GM23338 (cell line): ENCODE data around the gene RABL6.

Experiments
- CREB1 ChIP-seq: fragments of 250-450 bp; sonication (Bioruptor Pico); IDR thresholded peaks from 2 replicates; pipeline ENCODE4 v1.5.0; 2020; ENCODE audit warnings: low read depth, mild to moderate bottlenecking, moderate library complexity
- CTCF ChIP-seq, 2 experiments: fragments of 200-600 bp in 1 of 2; sonication (generic) in 1 of 2; conservative IDR thresholded peaks; 2 replicates each; pipeline versions ENCODE4 v1.5.1 to v1.6.1; 2016 to 2017; ENCODE audit warnings: antibody characterized with exemption in 2 of 2, low read depth in 2 of 2, mild to moderate bottlenecking in 2 of 2, moderate library complexity in 1 of 2
- EZH2 ChIP-seq: fragments of 200-600 bp; sonication (generic); IDR thresholded peaks from one replicate; pipeline ENCODE4 v1.8.0; 2017; ENCODE audit warnings: antibody characterized with exemption, mild to moderate bottlenecking, low read depth; ENCODE audit not compliant: unreplicated experiment
- EZH2phosphoT487 ChIP-seq: fragments of 200-600 bp; sonication (generic); IDR thresholded peaks from one replicate; pipeline ENCODE4 v1.8.1; 2018; ENCODE audit warnings: antibody characterized with exemption; ENCODE audit not compliant: unreplicated experiment
- POLR2AphosphoS5 ChIP-seq: IDR thresholded peaks from 2 replicates; pipeline ENCODE4 v1.6.1; 2016; ENCODE audit warnings: antibody characterized with exemption, low read depth
- REST ChIP-seq: IDR thresholded peaks from one replicate; pipeline ENCODE4 v1.6.1; 2018; ENCODE audit warnings: antibody characterized with exemption; ENCODE audit not compliant: unreplicated experiment
- STAT1 ChIP-seq: IDR thresholded peaks from one replicate; pipeline ENCODE4 v1.6.1; 2016; ENCODE audit warnings: antibody characterized with exemption; ENCODE audit not compliant: unreplicated experiment
- ZNF331 ChIP-seq: fragments of 250-450 bp; sonication (Bioruptor Pico); IDR thresholded peaks from 2 replicates; pipeline ENCODE4 v1.5.0; 2020; ENCODE audit warnings: low read depth, mild to moderate bottlenecking, moderate library complexity

GRCh38 chr9:136759001-136759400 lies 48.7 kb upstream of the RABL6 start:
- TF ChIP-seq CTCF (conservative IDR thresholded peaks at IDR 0.05; ENCODE audit: low read depth in 2 of 2) (no peak), POLR2AphosphoS5 (no peak), REST (no peak), CREB1 (no peak), ZNF331 (CRISPR knock-in tag) (no peak), STAT1 (no peak), EZH2 (no peak), EZH2phosphoT487 (no peak)
